Neural cell (in vitro differentiated cells): Measurements from ENCODE around the gene SH3TC1. TPM values are rescaled to one million over a fixed set of nuclear protein-coding genes. Genes with fewer than 3 reads are reported as not detected.

Experiments used
- H2AFZ ChIP-seq: fragments of 200-600, 300-800 bp; sonication (generic), shearing (Covaris generic); 2 replicates; pipeline ENCODE4 v1.6.0; 2014; ENCODE audit warnings: low read depth, mild to moderate bottlenecking, antibody characterized with exemption, low read length, moderate library complexity
- H3F3A ChIP-seq: fragments of 200-600 bp; shearing (Covaris generic); 2 replicates; pipeline ENCODE4 v1.6.1; 2016; ENCODE audit warnings: mild to moderate bottlenecking, moderate library complexity, mixed read lengths, antibody characterized with exemption, low read length; ENCODE audit not compliant: insufficient read depth, poor library complexity, severe bottlenecking
- H3K27ac ChIP-seq: fragments of 200-600, 300-800 bp; sonication (generic), shearing (Covaris generic); 2 replicates; pipeline ENCODE4 v1.5.1; 2014; ENCODE audit warnings: mild to moderate bottlenecking, low read length, moderate library complexity
- H3K27me3 ChIP-seq: fragments of 300-800, 200-600 bp; sonication (generic), shearing (Covaris generic); 2 replicates; pipeline ENCODE4 v1.6.0; 2014; ENCODE audit warnings: mild to moderate bottlenecking, low read depth, low read length, moderate library complexity; ENCODE audit not compliant: insufficient read depth
- H3K36me3 ChIP-seq: fragments of 300-800, 200-600 bp; sonication (generic), shearing (Covaris generic); 2 replicates; pipeline ENCODE4 v1.5.1; 2014; ENCODE audit warnings: mild to moderate bottlenecking, antibody characterized with exemption, low read length, moderate library complexity; ENCODE audit not compliant: insufficient read depth
- H3K4me2 ChIP-seq: fragments of 300-800, 200-600 bp; sonication (generic), shearing (Covaris generic); 2 replicates; pipeline ENCODE4 v1.6.0; 2014; ENCODE audit warnings: mild to moderate bottlenecking, low read length
- H3K4me3 ChIP-seq: fragments of 300-800, 200-600 bp; sonication (generic), shearing (Covaris generic); 2 replicates; pipeline ENCODE4 v1.5.1; 2014; ENCODE audit warnings: mild to moderate bottlenecking, low read length, moderate library complexity
- H3K79me2 ChIP-seq: fragments of 200-600 bp; shearing (Covaris generic); replicated peaks from 2 replicates; pipeline ENCODE4 v1.6.0; 2014; ENCODE audit warnings: mild to moderate bottlenecking, low read length, moderate library complexity; ENCODE audit not compliant: insufficient read depth
- H3K9ac ChIP-seq: fragments of 300-800, 200-600 bp; sonication (generic), shearing (Covaris generic); 2 replicates; pipeline ENCODE4 v1.6.1; 2016; ENCODE audit warnings: mild to moderate bottlenecking, low read length, mixed read lengths
- H3K9me2 ChIP-seq: fragments of 200-600 bp; shearing (Covaris generic); 2 replicates; pipeline ENCODE4 v1.6.1; 2016; ENCODE audit warnings: mild to moderate bottlenecking, low read length, mixed read lengths; ENCODE audit not compliant: insufficient read depth
- H3K9me3 ChIP-seq: fragments of 200-600, 300-800 bp; sonication (generic), shearing (Covaris generic); 2 replicates; pipeline ENCODE4 v1.6.1; 2016; ENCODE audit warnings: mild to moderate bottlenecking, mixed run types, low read length, moderate library complexity, mixed read lengths
- H4K20me1 ChIP-seq: fragments of 200-600 bp; shearing (Covaris generic); 2 replicates; pipeline ENCODE4 v1.6.1; 2016; ENCODE audit warnings: mild to moderate bottlenecking, mixed run types; ENCODE audit not compliant: insufficient read depth
- CTCF ChIP-seq: fragments of 450-650 bp; IDR thresholded peaks from 2 replicates; pipeline ENCODE4 v1.5.1; 2014; ENCODE audit warnings: antibody characterized with exemption, mild to moderate bottlenecking, moderate library complexity; ENCODE audit not compliant: poor library complexity, severe bottlenecking
- EP300 ChIP-seq: fragments of 450-650 bp; conservative IDR thresholded peaks from 2 replicates; pipeline ENCODE4 v1.6.1; 2014; ENCODE audit warnings: antibody characterized with exemption, mild to moderate bottlenecking, moderate library complexity; ENCODE audit not compliant: poor library complexity, severe bottlenecking
- EZH2 ChIP-seq: fragments of 200-600, 300-800 bp; shearing (Covaris generic), sonication (generic); IDR thresholded peaks from 2 replicates; pipeline ENCODE4 v1.6.1; 2014; ENCODE audit warnings: antibody characterized with exemption, low read length, borderline replicate concordance, mild to moderate bottlenecking; ENCODE audit not compliant: insufficient read depth, poor library complexity, severe bottlenecking
- MXI1 ChIP-seq: fragments of 450-650 bp; conservative IDR thresholded peaks from 2 replicates; pipeline ENCODE4 v1.6.1; 2014; ENCODE audit warnings: antibody characterized with exemption, mild to moderate bottlenecking; ENCODE audit not compliant: poor library complexity, severe bottlenecking
- POLR2AphosphoS5 ChIP-seq: IDR thresholded peaks from 2 replicates; pipeline ENCODE4 v1.6.1; 2012
- RAD21 ChIP-seq: fragments of 450-650 bp; conservative IDR thresholded peaks from 2 replicates; pipeline ENCODE4 v1.6.1; 2014; ENCODE audit warnings: antibody characterized with exemption, mild to moderate bottlenecking, moderate library complexity
- REST ChIP-seq: IDR thresholded peaks from 2 replicates; pipeline ENCODE4 v1.6.1; 2012; ENCODE audit warnings: borderline replicate concordance
- SMC3 ChIP-seq: fragments of 450-650 bp; conservative IDR thresholded peaks from 2 replicates; pipeline ENCODE4 v1.6.1; 2014; ENCODE audit warnings: antibody characterized with exemption, mild to moderate bottlenecking, moderate library complexity; ENCODE audit not compliant: poor library complexity
- TAF1 ChIP-seq: IDR thresholded peaks from 2 replicates; pipeline ENCODE4 v1.6.1; 2012; ENCODE audit warnings: low read depth
- polyA plus RNA-seq: library from polyadenylated mRNA; depleted of rRNA; stranded (reverse); fragments of >200 nt; gene quantifications from 2 replicates; pipeline ENCODE4 v1.2.3, GENCODE V29; 2014

Gene SH3TC1
- polyA plus RNA-seq, 1 donor from 2014 or later = not detected

- Histone ChIP-seq H3K27me3 (no peaks in the 10 kb centered on the region), H3K79me2 (no peaks in the 10 kb centered on the region), H2AFZ (no peak overlapping the region), H4K20me1 (no peaks in the 10 kb centered on the region), H3K4me3 (no peak overlapping the region), H3K27ac (no peak overlapping the region), H3K36me3 (no peaks in the 10 kb centered on the region), H3K4me2 (no peak overlapping the region), H3K9me3 (no peaks in the 10 kb centered on the region), H3F3A (no peaks in the 10 kb centered on the region), H3K9me2 (no peaks in the 10 kb centered on the region), H3K9ac (no peak overlapping the region)
- no peak for TF ChIP-seq EZH2
- TF ChIP-seq RAD21 = no peak
- TF ChIP-seq REST = no peak
- no peak for TF ChIP-seq POLR2AphosphoS5
- TF ChIP-seq MXI1 = no peak
- TF ChIP-seq SMC3 = no peak
- TF ChIP-seq EP300 = no peak
Observed at GRCh38 chr4:8185295-8185694, 13.8 kb upstream of the SH3TC1 start.

GRCh38 chr4:8185930-8186329, 13.2 kb upstream of the SH3TC1 start:
- no peak overlapping the region for H2AFZ ChIP-seq
- H3K79me2 ChIP-seq = no peaks in the 10 kb centered on the region
- H3K4me3 ChIP-seq = no peak overlapping the region
- H3K36me3 ChIP-seq = no peaks in the 10 kb centered on the region
- H3K27ac ChIP-seq = no peak overlapping the region
- no peak for TF ChIP-seq POLR2AphosphoS5
- no peak for TF ChIP-seq TAF1
- TF ChIP-seq MXI1 = no peak
- TF ChIP-seq CTCF = no peak
- no peak for TF ChIP-seq SMC3
- no peak for TF ChIP-seq EZH2
- TF ChIP-seq REST = no peak
- no peak for TF ChIP-seq RAD21
- no peaks in the 10 kb centered on the region for H3K9me2 ChIP-seq
- H4K20me1 ChIP-seq = no peaks in the 10 kb centered on the region
- H3F3A ChIP-seq = no peaks in the 10 kb centered on the region
- no peaks in the 10 kb centered on the region for H3K9me3 ChIP-seq
- no peak overlapping the region for H3K4me2 ChIP-seq
- H3K9ac ChIP-seq = no peak overlapping the region
- no peaks in the 10 kb centered on the region for H3K27me3 ChIP-seq
